ENCODE results near the gene CBX3. TPM values are rescaled to one million over a fixed set of nuclear protein-coding genes. Genes with fewer than 3 reads are reported as not detected.
"Not testable (repeated sequence)": the region's sequence is repeated elsewhere in the genome, so short reads cannot be mapped to it uniquely, and the experiment has no call there.

The CBX3 gene
- total RNA-seq, 1 donor from 2014 or later = 24.7 TPM

DNA sequence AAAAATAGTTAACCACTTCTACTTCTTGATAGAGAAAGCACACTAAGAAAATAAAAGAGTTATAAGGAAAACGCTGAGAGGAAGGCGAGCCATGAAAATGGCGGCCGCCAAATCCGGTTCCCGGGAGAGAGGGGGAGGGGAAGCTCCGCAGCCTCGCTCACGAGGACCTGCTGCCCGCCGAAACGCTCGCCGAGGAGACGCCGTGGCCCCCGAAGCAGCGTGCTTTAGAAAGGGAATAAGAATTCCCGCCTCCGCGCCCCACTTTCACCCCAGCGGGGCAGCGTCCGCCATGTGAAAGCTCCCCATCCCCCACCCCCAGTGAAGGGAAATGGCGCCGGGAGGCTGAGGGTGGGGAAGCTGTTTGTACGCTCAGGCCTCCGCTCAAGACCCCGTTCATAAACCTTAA, 1.5 kb upstream of the CBX3 start:
- DNase-seq (ENCODE audit: low spot score) (peak; percentile 82), ATAC-seq (peak; percentile 41)

DNA sequence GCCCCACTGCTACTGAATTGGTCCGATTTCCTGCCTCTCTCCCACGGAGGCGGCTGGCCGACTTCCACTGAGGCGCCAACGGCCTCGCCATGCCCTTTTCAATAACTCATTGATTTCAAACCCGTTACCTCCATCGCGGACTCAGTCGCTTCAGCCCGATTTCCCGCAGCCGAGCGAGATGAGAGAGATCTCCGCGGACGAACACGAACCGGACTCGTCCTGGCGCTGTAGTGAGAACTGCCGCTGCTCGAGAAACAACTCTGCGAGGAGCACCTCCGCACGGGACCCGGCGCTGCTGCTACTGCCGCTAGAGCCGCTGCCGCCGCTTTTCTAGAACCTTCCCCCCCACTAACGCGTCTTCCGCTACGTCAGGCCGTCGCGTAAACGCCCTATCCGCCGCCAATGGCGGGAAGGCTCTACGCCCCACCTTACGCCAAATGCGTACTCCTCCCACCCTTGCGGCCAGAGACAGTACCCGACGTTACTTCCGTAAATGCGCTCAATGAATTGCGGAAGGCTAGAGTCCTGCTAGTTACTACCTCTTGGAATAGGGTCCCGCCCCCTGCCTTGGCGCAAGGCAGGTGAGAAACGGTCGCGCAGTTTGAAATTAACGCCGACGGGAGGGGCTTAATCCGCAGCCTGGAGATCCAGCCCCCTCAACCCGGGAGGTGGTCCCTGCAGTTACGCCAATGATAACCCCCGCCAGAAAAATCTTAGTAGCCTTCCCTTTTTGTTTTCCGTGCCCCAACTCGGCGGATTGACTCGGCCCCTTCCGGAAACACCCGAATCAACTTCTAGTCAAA, 900 bp upstream of the CBX3 start, which contains the start of gene HNRNPA2B1:
TSS of gene HNRNPA2B1 (minus strand) at position 303 of the 803 bp plus-strand sequence. CDS start at position 134, 169 bp downstream.
- ATAC-seq (peak; percentile 73), DNase-seq (ENCODE audit: low spot score) (peak; percentile 98)

DNA sequence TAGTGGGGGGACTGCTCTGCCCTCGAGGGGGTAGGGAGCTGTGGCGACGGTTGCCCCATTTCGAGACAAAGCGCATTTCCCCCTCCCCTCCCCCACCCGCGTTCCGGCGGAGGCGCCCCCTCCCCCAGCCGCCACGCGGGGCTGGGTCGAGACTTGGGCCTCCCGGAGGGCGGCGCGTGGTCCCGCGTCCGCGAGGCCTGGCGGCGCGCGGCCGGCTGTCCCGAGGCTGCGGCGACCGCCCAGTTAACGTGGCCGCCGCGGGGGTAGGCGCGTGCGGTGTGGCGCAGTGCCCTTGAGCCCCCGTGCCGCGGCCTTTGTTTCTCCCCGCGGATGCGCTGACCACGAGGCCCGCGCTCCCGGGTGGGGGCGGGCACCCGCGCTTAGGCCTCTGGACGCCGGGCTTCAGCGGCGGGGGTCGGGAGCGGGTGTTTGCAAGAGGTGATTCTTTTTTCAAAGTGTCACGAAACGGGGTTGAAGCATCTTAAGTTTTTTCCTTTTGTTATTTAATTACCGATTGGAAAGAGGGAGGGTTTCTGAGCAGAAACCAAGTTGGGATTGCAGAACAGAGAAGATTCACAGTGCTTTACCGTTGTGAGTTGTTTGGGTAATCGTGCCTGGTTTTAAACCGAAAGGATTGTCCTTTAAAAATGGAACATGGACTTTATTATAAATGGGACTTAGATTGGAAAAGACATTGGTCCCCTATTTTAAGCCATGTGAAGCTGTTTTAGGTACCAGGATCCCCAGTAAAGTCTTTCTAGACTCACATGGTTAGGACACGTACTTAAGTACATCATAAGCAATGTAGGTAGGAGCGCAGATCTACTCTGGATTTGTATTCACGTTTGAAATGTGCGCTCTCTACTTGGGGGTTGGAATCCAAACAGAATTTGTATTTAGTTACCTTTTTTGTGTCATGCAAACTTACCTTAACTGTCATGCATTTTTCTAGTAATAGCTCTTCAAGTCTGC, 760 bp downstream of the CBX3 start:
- DNase-seq (ENCODE audit: low spot score) (peak; percentile 73), ATAC-seq (peak; percentile 15)

DNA sequence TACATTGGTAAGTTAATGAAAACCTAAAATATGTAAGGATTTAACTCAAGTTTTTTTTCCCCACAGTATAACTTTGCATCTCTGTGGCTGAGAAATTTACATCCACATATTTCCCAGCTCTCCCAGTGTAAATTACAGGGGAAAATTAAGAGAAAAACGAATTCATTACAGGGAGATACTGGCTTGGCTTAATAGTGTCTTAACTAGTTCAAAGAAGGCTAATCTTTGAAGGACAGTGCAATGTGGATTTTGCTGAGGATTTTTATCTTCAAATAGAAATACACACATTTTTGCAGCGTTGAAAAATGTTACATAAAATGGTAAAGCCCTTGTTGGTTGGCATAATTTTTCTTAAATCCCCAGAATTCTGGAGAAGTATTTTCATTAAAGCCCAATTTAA, 1.5 kb downstream of the CBX3 start:
- no peak for ATAC-seq
- DNase-seq (ENCODE audit: low spot score) = no peak

DNA sequence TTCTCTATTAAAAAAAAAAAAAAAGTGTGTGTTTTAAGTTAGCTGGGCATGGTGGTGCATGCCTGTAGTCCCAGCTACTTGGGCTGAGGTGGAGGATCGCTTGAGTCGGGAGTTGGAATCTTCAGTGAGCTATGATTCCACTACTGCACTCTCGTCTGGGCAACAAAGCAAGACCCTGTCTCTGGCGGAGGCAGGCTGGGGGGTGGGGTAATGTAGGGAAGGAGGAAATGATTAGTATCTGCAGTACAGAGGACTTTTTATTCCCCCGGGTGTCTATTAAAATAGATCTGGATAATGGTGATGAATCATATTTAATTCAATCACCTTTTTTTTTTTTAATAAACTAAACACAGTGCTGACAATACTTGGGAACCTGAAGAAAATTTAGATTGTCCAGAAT, 6.5 kb downstream of the CBX3 start:
- DNase-seq (ENCODE audit: low spot score) (no peak), ATAC-seq (no peak)

DNA sequence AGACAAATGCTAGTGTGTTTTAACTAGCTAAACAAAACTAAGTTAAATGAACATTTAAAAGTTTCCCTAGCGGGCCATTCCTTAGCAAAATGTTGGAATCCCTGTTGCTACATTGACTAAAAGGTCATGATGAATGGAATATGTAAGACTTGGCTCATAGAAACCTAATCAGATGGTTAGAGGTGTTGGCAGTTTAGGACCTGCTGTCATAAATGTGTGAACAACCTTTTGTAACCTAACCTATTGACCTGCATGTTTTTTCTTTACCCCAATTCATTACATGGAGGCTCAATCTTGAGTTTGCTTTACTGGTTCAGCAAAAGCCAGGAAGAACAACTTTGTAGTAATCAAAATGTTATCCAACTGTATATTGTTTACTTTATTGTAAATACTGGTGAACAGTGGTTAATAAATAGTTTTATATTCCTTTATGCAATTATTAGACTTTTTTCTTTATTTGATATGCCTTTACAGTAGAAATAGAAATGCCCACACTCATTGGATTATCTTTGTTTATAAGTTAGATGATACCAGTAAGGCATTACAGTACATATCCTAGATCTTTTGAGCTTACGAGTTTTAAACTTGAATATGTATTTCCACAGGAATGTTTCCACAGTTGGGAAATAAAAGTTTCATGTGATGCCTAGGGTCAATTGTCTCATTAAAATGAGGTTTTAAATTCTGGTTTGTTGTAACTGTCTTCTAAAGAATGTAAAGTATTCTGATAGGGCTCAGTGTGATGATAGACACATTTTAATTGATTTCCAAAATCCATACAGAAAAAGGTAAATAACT, 11.6 kb downstream of the CBX3 start:
- no peak for DNase-seq (ENCODE audit: low spot score)
- ATAC-seq = peak; percentile 60

DNA sequence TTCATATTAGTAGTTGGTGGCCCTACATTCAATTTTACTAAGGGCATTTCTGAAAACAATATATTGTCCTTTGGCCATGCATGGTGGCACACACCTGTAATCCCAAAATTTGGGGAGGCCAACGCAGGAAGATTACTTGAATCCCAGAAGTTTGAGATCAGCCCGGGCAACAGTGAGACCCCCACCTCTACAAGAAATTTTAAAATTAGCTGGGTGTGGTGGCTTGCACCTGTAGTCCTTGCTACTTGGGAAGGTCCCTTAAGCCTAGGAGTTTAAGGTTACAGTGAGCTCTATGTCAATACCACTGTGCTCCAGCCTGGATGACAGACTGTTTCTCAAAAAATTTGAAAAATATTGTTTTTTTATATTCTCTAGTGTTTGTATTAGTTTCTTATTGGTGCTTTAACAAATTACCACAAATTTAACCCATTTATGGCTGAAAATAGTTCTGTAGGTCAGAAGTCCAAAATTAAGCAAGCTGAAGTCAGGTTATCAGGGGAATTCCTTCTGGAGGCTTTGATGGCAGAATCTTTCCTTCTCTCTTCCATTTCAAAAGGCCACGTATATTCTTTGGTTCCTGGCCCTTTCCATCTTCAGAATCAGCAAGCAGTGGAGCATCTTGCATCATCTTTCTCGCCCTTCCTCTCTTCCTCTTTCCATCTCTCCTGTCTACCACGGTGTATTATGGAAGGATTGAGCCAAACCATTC, 12.4 kb downstream of the CBX3 start:
- ATAC-seq = no peak
- DNase-seq (ENCODE audit: low spot score) = no peak

DNA sequence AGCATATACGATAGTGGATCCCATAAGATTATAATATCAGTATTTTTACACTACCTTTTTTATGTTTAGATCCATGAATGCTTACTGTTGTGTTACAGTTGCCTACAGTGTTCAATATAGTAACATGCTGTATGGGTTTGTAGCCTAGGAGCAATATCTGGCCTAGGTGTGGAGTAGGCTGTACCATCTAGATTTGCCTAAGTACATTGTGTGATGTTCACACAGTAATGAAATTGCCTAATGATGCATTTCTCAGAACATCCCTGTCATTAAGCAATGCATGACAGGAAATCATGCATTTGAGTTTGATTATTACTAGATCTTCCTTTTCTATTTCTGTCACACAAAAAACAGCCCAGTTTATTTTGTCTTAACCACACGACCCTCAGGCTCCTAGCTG, 14.5 kb downstream of the CBX3 start:
- ATAC-seq = peak; percentile 63

DNA sequence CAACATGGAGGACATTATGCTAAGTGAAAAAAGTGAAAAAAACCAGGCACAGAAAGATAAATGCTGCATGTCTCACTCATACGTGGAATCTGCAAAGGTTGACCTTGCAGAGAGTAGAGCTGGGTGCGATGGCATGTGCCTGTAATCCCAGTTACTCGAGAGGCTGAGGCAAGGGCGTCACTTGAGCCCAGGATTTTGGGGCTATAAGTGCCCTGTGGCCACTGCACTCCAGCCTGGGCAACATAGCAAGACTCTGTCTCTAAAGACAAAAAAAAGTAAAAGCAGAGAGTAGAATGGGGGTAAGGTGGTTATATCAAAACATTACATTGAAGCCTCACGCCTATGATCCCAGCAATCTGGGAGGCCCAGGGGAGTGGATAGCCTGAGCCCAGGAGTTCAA, 22.8 kb downstream of the CBX3 start:
- no peak for ATAC-seq
- no peak for DNase-seq (ENCODE audit: low spot score)

More for the DNA sequence above, 14.5 kb downstream of the CBX3 start:
- DNase-seq (ENCODE audit: low spot score) = no peak

DNA sequence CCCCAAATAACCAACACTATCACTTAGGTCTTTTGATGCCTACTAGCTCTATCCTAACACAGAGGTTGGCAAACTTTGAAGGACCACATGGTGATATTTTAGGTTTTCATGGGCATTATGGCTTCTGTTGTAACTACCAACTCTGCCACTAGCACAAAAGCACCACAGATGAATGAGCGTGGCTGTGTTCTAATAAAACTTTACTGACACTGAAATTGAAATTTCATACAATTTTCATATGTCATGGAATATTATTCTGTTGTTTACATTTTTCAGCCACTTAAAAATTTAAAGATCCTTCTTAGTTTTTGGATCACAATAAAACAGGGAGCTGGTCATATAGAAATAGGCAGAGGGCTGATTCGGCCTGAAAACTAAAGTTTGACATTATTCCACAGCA, 26.4 kb downstream of the CBX3 start:
- ATAC-seq = no peak
- no peak for DNase-seq (ENCODE audit: low spot score)

DNA sequence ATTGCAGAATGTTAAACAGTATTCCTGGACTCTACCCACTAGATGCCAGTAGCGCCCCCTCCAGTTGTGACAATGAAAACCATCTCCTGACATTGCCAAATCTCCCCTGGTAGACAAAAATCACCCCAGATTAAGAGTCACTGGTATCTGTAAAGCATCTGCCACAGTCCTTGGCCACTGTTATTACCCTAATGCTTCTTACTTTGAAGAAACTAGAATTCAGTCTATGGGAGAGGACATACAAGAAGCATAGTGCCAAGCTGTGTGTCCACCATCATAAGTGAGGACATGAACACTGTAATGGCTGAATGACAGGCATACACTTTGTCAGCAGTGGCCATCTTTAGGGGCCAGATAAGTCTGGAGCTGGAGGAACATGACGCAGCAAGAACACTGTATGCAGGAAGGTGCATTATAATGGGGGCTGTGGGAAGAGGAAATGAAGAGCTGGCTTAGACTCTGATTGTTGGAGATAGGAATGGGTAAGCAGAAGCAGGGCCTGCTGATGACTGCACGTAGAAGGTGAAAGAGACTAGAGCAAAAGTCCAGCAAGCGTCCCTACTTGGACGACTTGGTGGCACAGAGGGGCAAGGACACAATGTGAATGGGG, 32.5 kb downstream of the CBX3 start:
- DNase-seq (ENCODE audit: low spot score) (no peak), ATAC-seq (no peak)

DNA sequence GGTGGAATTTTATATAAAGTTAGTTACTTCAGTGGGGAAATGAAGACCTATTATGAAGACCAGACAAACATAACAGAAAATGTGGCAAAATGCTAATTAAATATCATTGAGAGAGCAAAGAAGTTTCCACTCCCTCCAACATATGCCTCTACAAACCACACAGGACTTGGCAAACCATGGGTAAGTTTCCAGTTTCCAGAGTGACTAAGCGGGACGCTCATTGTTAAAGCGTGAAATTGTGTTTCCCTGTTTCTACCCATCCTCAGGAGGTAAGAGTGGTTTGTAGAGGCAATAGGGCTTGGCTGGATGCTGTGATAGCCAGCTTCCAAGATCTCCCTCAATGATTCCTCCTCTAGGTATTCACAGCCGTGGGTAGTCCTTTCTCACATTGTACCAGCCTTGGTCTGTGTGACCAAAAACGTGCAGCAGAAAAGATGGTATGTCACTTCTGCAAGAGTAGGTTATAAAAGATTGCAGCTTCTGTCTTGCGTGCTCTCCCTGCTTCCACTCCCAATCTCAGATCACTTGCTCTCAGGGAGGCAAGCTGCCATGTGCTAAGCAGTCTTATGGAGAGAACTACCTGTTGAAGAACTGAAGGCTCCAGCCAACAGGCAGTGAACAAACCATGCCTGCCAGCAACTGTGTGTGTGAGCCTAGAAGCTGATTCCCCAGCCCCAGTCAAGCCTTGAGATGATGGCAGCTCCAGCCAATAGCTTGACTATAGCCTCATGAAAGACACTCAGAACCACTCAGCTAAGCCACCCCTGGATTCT, 35.7 kb downstream of the CBX3 start:
- no peak for ATAC-seq

DNA sequence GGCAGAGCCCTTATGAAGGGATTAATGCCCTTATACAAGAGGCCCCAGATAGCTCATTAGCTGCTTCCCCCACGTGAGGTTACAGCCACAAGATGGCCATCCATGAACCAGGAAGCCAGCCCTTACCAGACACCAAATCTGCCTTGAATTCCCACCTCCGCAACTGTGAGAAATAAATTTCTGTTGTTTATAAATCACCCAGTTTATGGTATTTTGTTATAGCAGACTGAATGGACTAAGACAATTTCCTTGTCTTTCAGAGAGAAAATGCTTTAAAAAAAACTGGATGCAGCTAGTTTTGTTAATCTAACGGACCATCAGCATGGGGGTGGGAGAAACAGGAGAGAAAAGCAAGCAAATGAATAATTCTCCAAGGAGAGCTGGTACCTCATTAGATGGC, 36.5 kb downstream of the CBX3 start:
- no peak for ATAC-seq
- DNase-seq (ENCODE audit: low spot score) = no peak

More for the DNA sequence above, 35.7 kb downstream of the CBX3 start:
- no peak for DNase-seq (ENCODE audit: low spot score)

DNA sequence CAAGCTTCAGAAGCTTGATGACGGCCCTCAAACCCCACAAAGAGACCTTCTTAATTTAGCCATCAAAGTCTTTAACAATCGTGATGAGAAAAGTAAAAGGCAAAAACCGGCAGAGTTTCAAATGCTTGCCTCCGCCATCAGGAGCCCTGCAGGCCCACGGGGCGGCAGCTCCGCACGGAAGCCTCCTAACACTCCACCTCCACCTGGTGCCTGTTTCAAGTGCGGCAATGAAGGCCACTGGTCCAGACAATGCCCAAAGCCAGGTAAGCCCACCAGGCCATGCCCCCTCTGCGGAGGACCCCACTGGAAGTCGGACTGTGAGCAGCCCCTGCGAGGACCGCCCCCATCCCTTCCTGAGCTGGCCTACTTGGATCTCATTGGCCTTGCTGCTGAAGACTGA, 43.6 kb downstream of the CBX3 start:
- no peak for ATAC-seq
- no peak for DNase-seq (ENCODE audit: low spot score)

DNA sequence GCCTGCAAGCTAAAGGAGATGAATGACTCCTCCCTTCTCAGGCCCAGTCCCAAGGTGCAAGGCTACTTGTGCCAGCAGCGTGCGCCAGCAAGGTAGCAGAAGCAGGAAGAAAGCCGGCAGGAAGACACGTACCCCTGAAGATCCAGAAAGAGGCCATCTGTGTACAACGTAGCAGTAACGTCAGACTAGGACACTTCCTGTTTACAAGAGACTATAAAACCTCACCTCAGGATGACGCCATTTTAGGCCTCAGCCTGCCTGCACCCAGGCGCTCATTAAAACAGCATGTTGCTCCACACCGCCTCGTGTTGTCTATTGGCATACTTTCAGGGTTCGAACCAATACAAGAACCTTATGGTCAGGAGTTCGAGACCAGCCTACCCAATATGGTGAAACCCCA, 48.7 kb downstream of the CBX3 start:
- no peak for DNase-seq (ENCODE audit: low spot score)
- no peak for ATAC-seq

DNA sequence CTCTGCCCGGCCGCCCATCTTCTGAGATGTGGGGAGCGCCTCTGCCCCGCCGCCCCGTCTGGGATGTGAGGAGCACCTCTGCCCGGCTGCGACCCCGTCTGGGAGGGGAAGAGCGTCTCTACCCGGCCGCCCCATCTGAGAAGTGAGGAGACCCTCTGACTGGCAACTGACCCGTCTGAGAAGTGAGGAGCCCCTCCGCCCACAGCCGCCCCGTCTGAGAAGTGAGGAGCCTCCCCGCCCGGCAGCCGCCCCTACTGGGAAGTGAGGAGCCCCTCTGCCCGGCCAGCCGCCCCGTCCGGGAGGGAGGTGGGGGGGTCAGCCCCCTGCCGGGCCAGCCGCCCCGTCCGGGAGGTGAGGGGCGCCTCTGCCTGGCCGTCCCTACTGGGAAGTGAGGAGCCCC, 60.3 kb downstream of the CBX3 start:
- not testable (repeated sequence) for DNase-seq (ENCODE audit: low spot score); ATAC-seq

Measured in left lobe of liver (tissue), 2 donors.